ENCODE results near the gene PDE3B.
"Not testable (repeated sequence)": the region's sequence is repeated elsewhere in the genome, so short reads cannot be mapped to it uniquely, and the experiment has no call there.

The PDE3B gene

GRCh38 chr11:14641801-14642200, 1.8 kb upstream of the PDE3B start:
- no peak for DNase-seq (ENCODE audit: low read depth in 4 of 4, low spot score in 1 of 4)

GRCh38 chr11:14642453-14642852, 1.2 kb upstream of the PDE3B start:
- DNase-seq (ENCODE audit: low read depth in 4 of 4, low spot score in 1 of 4): no peak

GRCh38 chr11:14642873-14643696, 519 bp upstream of the PDE3B start:
- no peak for DNase-seq (ENCODE audit: low read depth in 4 of 4, low spot score in 1 of 4)

GRCh38 chr11:14644226-14645014, 816 bp downstream of the PDE3B start:
- DNase-seq (ENCODE audit: low read depth in 4 of 4, low spot score in 1 of 4): peak in 3 of 4 experiments; percentile 12 to 21 (median 12)

GRCh38 chr11:14645015-14645912, 1.7 kb downstream of the PDE3B start:
- no peak for DNase-seq (ENCODE audit: low read depth in 4 of 4, low spot score in 1 of 4)

GRCh38 chr11:14645985-14646900, 2.6 kb downstream of the PDE3B start:
- no peak for DNase-seq (ENCODE audit: low read depth in 4 of 4, low spot score in 1 of 4)

- no peak for DNase-seq (ENCODE audit: low read depth in 4 of 4, low spot score in 1 of 4)
Measured at GRCh38 chr11:14650064-14650463, 6.5 kb downstream of the PDE3B start.

GRCh38 chr11:14653090-14653489, 9.5 kb downstream of the PDE3B start:
- DNase-seq (ENCODE audit: low read depth in 4 of 4, low spot score in 1 of 4): no peak

- DNase-seq (ENCODE audit: low read depth in 4 of 4, low spot score in 1 of 4): no peak
Measured at GRCh38 chr11:14655435-14655834, 11.8 kb downstream of the PDE3B start.

- DNase-seq (ENCODE audit: low read depth in 4 of 4, low spot score in 1 of 4): no peak
Measured at GRCh38 chr11:14656536-14657457, 13.2 kb downstream of the PDE3B start.

- no peak for DNase-seq (ENCODE audit: low read depth in 4 of 4, low spot score in 1 of 4)
Measured at GRCh38 chr11:14657841-14658240, 14.2 kb downstream of the PDE3B start.

- DNase-seq (ENCODE audit: low read depth in 4 of 4, low spot score in 1 of 4): not testable (repeated sequence)
Measured at GRCh38 chr11:14664926-14665325, 21.3 kb downstream of the PDE3B start.

- DNase-seq (ENCODE audit: low read depth in 4 of 4, low spot score in 1 of 4): not testable (repeated sequence)
Measured at GRCh38 chr11:14667329-14667728, 23.7 kb downstream of the PDE3B start.

GRCh38 chr11:14668731-14669301, 25.2 kb downstream of the PDE3B start:
- DNase-seq (ENCODE audit: low read depth in 4 of 4, low spot score in 1 of 4): no peak

GRCh38 chr11:14669499-14669898, 25.9 kb downstream of the PDE3B start:
- DNase-seq (ENCODE audit: low read depth in 4 of 4, low spot score in 1 of 4): no peak

GRCh38 chr11:14669958-14670357, 26.4 kb downstream of the PDE3B start:
- no peak for DNase-seq (ENCODE audit: low read depth in 4 of 4, low spot score in 1 of 4)

- DNase-seq (ENCODE audit: low read depth in 4 of 4, low spot score in 1 of 4): no peak
Measured at GRCh38 chr11:14672635-14673034, 29.0 kb downstream of the PDE3B start.

- no peak for DNase-seq (ENCODE audit: low read depth in 4 of 4, low spot score in 1 of 4)
Measured at GRCh38 chr11:14673421-14673820, 29.8 kb downstream of the PDE3B start.
